GM21825 (cell line): ENCODE results near the gene ADARB1.

ENCODE experiments used
- ATAC-seq: cut with Tn5 transposase; IDR thresholded peaks from one replicate; pipeline ENCODE4 v1.9.1; 2021; ENCODE audit warnings: mild to moderate bottlenecking, moderate library complexity; ENCODE audit not compliant: unreplicated experiment

ADARB1 gene

GRCh38 chr21:45054927-45055612 lies 19.3 kb upstream of the ADARB1 start:
- no peak for ATAC-seq

GRCh38 chr21:45055861-45056260 lies 18.5 kb upstream of the ADARB1 start:
- no peak for ATAC-seq

GRCh38 chr21:45056296-45056904 lies 18.0 kb upstream of the ADARB1 start:
- no peak for ATAC-seq

GRCh38 chr21:45056917-45057560 lies 17.3 kb upstream of the ADARB1 start:
- ATAC-seq = no peak

- ATAC-seq = no peak
Observed at GRCh38 chr21:45057886-45058285, 16.5 kb upstream of the ADARB1 start.

- no peak for ATAC-seq
Observed at GRCh38 chr21:45059121-45059520, 15.3 kb upstream of the ADARB1 start.

GRCh38 chr21:45060089-45060488 lies 14.3 kb upstream of the ADARB1 start:
- no peak for ATAC-seq

- ATAC-seq = no peak
Observed at GRCh38 chr21:45060675-45061311, 13.6 kb upstream of the ADARB1 start.

GRCh38 chr21:45064091-45064490 lies 10.3 kb upstream of the ADARB1 start:
- ATAC-seq = no peak

GRCh38 chr21:45064618-45065399 lies 9.6 kb upstream of the ADARB1 start:
- ATAC-seq = no peak

GRCh38 chr21:45067462-45068285 lies 6.7 kb upstream of the ADARB1 start:
- no peak for ATAC-seq

- no peak for ATAC-seq
Observed at GRCh38 chr21:45069085-45069484, 5.3 kb upstream of the ADARB1 start.

- no peak for ATAC-seq
Observed at GRCh38 chr21:45069711-45070110, 4.7 kb upstream of the ADARB1 start.

GRCh38 chr21:45071078-45071873 lies 3.1 kb upstream of the ADARB1 start:
- no peak for ATAC-seq

GRCh38 chr21:45071874-45072737 lies 2.3 kb upstream of the ADARB1 start:
- no peak for ATAC-seq

- ATAC-seq = no peak
Observed at GRCh38 chr21:45072738-45073300, 1.6 kb upstream of the ADARB1 start.

- ATAC-seq = no peak
Observed at GRCh38 chr21:45073301-45074047, 906 bp upstream of the ADARB1 start.
